ENCODE measurements around the gene TRIM38. TPM values are rescaled to one million over a fixed set of nuclear protein-coding genes. Genes with fewer than 3 reads are reported as not detected.
"Not testable (repeated sequence)": the region's sequence is repeated elsewhere in the genome, so short reads cannot be mapped to it uniquely, and the experiment has no call there.

The TRIM38 gene
- total and polyA plus RNA-seq, 2 of the 13 experiments (the other 11 are each of a cell fraction or from before 2014, with no cell fraction given) = 2.5 to 3.1 TPM

DNA sequence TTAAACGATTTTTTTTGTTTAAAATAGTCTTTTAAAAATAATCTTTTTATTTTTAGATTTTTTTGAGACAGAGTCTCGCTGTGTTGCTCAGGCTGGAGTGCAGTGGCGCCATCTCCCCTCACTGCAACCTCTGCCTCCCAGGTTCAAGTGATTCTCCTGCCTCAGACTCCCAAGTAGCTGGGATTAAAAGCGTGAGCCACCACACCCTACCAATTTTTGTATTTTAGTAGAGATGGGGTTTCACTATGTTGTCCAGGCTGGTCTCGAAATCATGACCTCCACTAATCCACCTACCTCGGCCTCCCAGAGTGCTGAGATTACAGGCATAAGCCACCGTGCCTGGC is 30.7 kb downstream of the TRIM38 start:
- H3K27me3 ChIP-seq (ENCODE audit: control insufficient read depth in 1 of 2, insufficient read depth in 2 of 2, low read length in 2 of 2); H3K9me3 ChIP-seq (ENCODE audit: low read length); DNase-seq (ENCODE audit: low spot score); H4K20me1 ChIP-seq (ENCODE audit: insufficient read depth, low read length); H3K79me2 ChIP-seq (ENCODE audit: insufficient read depth, low read length); H3K36me3 ChIP-seq (replicated peaks in 1 of 2; ENCODE audit: control insufficient read depth in 1 of 2, insufficient read depth in 2 of 2, low read length in 2 of 2); FAIRE-seq; in situ Hi-C loops (cut with HindIII; ENCODE audit: extremely low pct_ligation_motif_present, low pct_unique_long_range_greater_than_20kb); BruUV-seq (replicated peaks): not testable (repeated sequence)
- intact Hi-C loops (cut with micrococcal nuclease; ENCODE audit: unreplicated experiment) = loop anchor here (2.0 to 5.0 kb wide), 5 partner anchors 31 to 101 kb away; partner anchors contain the start of gene TRIM38
- H3K27ac ChIP-seq (ENCODE audit: extremely low read length, insufficient read depth, low read length) = peak overlapping the region; percentile 90
- H3K4me1 ChIP-seq (ENCODE audit: insufficient read depth, low read length) = peaks cover 25% of the 10 kb centered on the region
- H3K4me3 ChIP-seq (replicated peaks in 1 of 3; ENCODE audit: insufficient read depth in 1 of 3, low read depth in 2 of 3, low read length in 3 of 3) = peak overlapping the region; percentile 81 to 88 (median 81)
- peak overlapping the region; percentile 97 for H2AFZ ChIP-seq (ENCODE audit: low read length)
- WGBS (ENCODE audit: low lambda C conversion rate) = 13% methylated on average over 7 of the region's 7 CpGs
- ChIA-PET POLR2A (interaction anchor here (0.8 to 3.0 kb wide), 24 partner anchors 12 to 1845 kb away, joined by 3 to 44 read pairs (median 6); partner anchors contain the start of gene TRIM38), CTCF (ENCODE audit: low intra/inter-chr PET ratio, low total read pairs) (interaction anchor here (0.7 to 2.1 kb wide), 2 partner anchors 10 to 205 kb away, joined by 3 to 11 read pairs; no protein-coding TSS in a partner anchor)
- 0 out of 2 replicates have a peak, but pooled peaks have one; percentile 3 for TF ChIP-seq NR2C2 (CRISPR knock-in tag; IDR thresholded peaks at IDR 0.05; ENCODE audit: borderline replicate concordance)
- TF ChIP-seq ZNF543 (CRISPR knock-in tag; IDR thresholded peaks at IDR 0.05) = 0 out of 2 replicates have a peak, but pooled peaks have one; percentile 19
- 0 out of 2 replicates have a peak, but pooled peaks have one; percentile 15 for TF ChIP-seq KMT2B (CRISPR knock-in tag; IDR thresholded peaks at IDR 0.05)
- TF ChIP-seq, protein P1, sequence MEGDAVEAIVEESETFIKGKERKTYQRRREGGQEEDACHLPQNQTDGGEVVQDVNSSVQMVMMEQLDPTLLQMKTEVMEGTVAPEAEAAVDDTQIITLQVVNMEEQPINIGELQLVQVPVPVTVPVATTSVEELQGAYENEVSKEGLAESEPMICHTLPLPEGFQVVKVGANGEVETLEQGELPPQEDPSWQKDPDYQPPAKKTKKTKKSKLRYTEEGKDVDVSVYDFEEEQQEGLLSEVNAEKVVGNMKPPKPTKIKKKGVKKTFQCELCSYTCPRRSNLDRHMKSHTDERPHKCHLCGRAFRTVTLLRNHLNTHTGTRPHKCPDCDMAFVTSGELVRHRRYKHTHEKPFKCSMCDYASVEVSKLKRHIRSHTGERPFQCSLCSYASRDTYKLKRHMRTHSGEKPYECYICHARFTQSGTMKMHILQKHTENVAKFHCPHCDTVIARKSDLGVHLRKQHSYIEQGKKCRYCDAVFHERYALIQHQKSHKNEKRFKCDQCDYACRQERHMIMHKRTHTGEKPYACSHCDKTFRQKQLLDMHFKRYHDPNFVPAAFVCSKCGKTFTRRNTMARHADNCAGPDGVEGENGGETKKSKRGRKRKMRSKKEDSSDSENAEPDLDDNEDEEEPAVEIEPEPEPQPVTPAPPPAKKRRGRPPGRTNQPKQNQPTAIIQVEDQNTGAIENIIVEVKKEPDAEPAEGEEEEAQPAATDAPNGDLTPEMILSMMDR (CRISPR knock-in tag; IDR thresholded peaks at IDR 0.05) = 0 out of 2 replicates have a peak, but pooled peaks have one; percentile 24
- TF ChIP-seq ZNF121 (CRISPR knock-in tag; IDR thresholded peaks at IDR 0.05) = peak; percentile 88
- TF ChIP-seq ZNF232 (CRISPR knock-in tag; IDR thresholded peaks at IDR 0.05; ENCODE audit: borderline replicate concordance) = 0 out of 2 replicates have a peak, but pooled peaks have one; percentile 38
- TF ChIP-seq ZMYM3 (CRISPR knock-in tag; IDR thresholded peaks at IDR 0.05) = 0 out of 2 replicates have a peak, but pooled peaks have one; percentile 35
- TF ChIP-seq, protein P2, sequence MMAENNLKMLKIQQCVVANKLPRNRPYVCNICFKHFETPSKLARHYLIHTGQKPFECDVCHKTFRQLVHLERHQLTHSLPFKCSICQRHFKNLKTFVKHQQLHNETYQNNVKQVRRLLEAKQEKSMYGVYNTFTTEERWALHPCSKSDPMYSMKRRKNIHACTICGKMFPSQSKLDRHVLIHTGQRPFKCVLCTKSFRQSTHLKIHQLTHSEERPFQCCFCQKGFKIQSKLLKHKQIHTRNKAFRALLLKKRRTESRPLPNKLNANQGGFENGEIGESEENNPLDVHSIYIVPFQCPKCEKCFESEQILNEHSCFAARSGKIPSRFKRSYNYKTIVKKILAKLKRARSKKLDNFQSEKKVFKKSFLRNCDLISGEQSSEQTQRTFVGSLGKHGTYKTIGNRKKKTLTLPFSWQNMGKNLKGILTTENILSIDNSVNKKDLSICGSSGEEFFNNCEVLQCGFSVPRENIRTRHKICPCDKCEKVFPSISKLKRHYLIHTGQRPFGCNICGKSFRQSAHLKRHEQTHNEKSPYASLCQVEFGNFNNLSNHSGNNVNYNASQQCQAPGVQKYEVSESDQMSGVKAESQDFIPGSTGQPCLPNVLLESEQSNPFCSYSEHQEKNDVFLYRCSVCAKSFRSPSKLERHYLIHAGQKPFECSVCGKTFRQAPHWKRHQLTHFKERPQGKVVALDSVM (CRISPR knock-in tag; IDR thresholded peaks at IDR 0.05) = peak; percentile 67
- H3K9ac ChIP-seq (ENCODE audit: insufficient read depth, low read depth, low read length) = peak overlapping the region; percentile 79
- peak; percentile 3 for ATAC-seq
- H3K4me2 ChIP-seq (ENCODE audit: low read depth, low read length) = peak overlapping the region; percentile 64
